B cell (primary cell): ENCODE data around the gene TXN.

Experiments used
- EZH2 ChIP-seq: IDR thresholded peaks from 2 replicates; pipeline ENCODE4 v1.6.1; 2012; ENCODE audit warnings: borderline replicate concordance, low read depth, mild to moderate bottlenecking, moderate library complexity, low read length; ENCODE audit not compliant: insufficient read depth, poor library complexity, severe bottlenecking
- TF ChIP-seq, protein P1 (sequence below): fragments of 200-600 bp; IDR thresholded peaks from one replicate; pipeline ENCODE4 v1.8.0; 2022; ENCODE audit warnings: antibody characterized with exemption, mild to moderate bottlenecking

DNA sequence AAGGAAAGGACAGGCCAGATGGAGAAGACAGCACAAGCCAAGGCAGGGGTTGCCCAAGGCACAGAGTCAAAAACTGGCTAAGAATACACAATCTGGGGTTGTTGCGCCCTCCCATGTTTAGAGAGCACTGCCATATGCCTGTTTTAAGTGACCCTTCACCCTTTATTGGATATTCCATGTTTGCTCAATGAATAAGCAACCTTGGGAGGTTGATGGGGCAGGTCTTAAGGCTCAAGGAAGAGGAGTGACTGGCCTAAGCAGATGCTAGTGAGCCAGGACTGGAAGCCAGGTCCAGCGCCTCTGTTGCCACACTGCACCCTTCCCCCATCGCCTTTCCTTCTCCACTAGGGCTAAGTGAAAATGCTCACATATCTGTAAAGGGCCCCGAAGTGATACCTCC lies 6.7 kb downstream of the TXN start:
- TF ChIP-seq EZH2 = no peak
- TF ChIP-seq, protein P1, sequence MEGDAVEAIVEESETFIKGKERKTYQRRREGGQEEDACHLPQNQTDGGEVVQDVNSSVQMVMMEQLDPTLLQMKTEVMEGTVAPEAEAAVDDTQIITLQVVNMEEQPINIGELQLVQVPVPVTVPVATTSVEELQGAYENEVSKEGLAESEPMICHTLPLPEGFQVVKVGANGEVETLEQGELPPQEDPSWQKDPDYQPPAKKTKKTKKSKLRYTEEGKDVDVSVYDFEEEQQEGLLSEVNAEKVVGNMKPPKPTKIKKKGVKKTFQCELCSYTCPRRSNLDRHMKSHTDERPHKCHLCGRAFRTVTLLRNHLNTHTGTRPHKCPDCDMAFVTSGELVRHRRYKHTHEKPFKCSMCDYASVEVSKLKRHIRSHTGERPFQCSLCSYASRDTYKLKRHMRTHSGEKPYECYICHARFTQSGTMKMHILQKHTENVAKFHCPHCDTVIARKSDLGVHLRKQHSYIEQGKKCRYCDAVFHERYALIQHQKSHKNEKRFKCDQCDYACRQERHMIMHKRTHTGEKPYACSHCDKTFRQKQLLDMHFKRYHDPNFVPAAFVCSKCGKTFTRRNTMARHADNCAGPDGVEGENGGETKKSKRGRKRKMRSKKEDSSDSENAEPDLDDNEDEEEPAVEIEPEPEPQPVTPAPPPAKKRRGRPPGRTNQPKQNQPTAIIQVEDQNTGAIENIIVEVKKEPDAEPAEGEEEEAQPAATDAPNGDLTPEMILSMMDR = no peak
